ENCODE measurements around the gene SELENON. TPM values are rescaled to one million over a fixed set of nuclear protein-coding genes. Genes with fewer than 3 reads are reported as not detected.

SELENON gene
- total RNA-seq (2022) (39.6 and 40.6 TPM in 2 replicates), Bru-seq, nascent RNA (percentile 50 among the genes with signal in this experiment), BruChase-seq, experiment 1, labeled RNA remaining after a 6-hour chase (percentile 72 among the genes with signal in this experiment), BruChase-seq, experiment 2, labeled RNA remaining after a 2-hour chase (percentile 59 among the genes with signal in this experiment)
- long read RNA-seq, full-length matches to known transcripts = 4 of 6 reads
- long read RNA-seq, partial matches to known transcripts = 2 of 6 reads
- long read RNA-seq, other reads (novel, unspliced or antisense) = 0 of 6 reads

- peaks cover 6% of the 10 kb centered on the region for H3K36me3 Mint-ChIP-seq (ENCODE audit: insufficient read depth, unreplicated experiment)
- CTCF ChIA-PET = interaction anchor here (0.7 kb wide), 1 partner anchor 252 kb away, joined by 4 read pairs; no protein-coding TSS in a partner anchor
- peaks cover 19% of the 10 kb centered on the region for H3K27me3 Mint-ChIP-seq (ENCODE audit: unreplicated experiment)
- no peaks in the 10 kb centered on the region for H3K9me3 Mint-ChIP-seq (ENCODE audit: low read depth, unreplicated experiment)
- intact Hi-C loops (cut with micrococcal nuclease; ENCODE audit: unreplicated experiment) = loop anchor here (5.0 kb wide), 2 partner anchors 188 to 298 kb away; no protein-coding TSS in a partner anchor
- no peak for TF ChIP-seq CTCF (IDR thresholded peaks at IDR 0.05; ENCODE audit: unreplicated experiment)
- no peak within 1 kb of the TSS for H3K27ac Mint-ChIP-seq (ENCODE audit: unreplicated experiment)
- peaks cover 11% of the 10 kb centered on the region for H3K4me1 Mint-ChIP-seq (ENCODE audit: low read depth, unreplicated experiment)
- BruUV-seq (replicated peaks) = no TSS peak
- DNase-seq = peak; percentile 32
- H3K4me3 Mint-ChIP-seq (ENCODE audit: low read depth, unreplicated experiment) = peak within 1 kb of the TSS; percentile 77
Measured at GRCh38 chr1:25799935-25800702, at the start of gene SELENON. TSS of gene SELENON (plus strand) at chr1:25800193. CDS start at chr1:25800231, 38 bp downstream.

GRCh38 chr1:25750923-25751605, 48.9 kb upstream of the SELENON start:
- CTCF ChIA-PET = no interaction called here
- intact Hi-C loops (cut with micrococcal nuclease; ENCODE audit: unreplicated experiment) = no loop called here
- Mint-ChIP-seq H3K4me1 (ENCODE audit: low read depth, unreplicated experiment) (no peaks in the 10 kb centered on the region), H3K27me3 (ENCODE audit: unreplicated experiment) (peaks cover 86% of the 10 kb centered on the region), H3K27ac (ENCODE audit: unreplicated experiment) (no peak overlapping the region), H3K36me3 (ENCODE audit: insufficient read depth, unreplicated experiment) (no peaks in the 10 kb centered on the region), H3K9me3 (ENCODE audit: low read depth, unreplicated experiment) (no peaks in the 10 kb centered on the region), H3K4me3 (ENCODE audit: low read depth, unreplicated experiment) (no peak overlapping the region)
- no TSS peak for BruUV-seq (replicated peaks)
- no peak for DNase-seq
- TF ChIP-seq CTCF (IDR thresholded peaks at IDR 0.05; ENCODE audit: unreplicated experiment) = no peak

- Mint-ChIP-seq H3K27me3 (ENCODE audit: unreplicated experiment) (peaks cover 99% of the 10 kb centered on the region), H3K27ac (ENCODE audit: unreplicated experiment) (no peak overlapping the region), H3K9me3 (ENCODE audit: low read depth, unreplicated experiment) (no peaks in the 10 kb centered on the region), H3K36me3 (ENCODE audit: insufficient read depth, unreplicated experiment) (no peaks in the 10 kb centered on the region), H3K4me3 (ENCODE audit: low read depth, unreplicated experiment) (no peak overlapping the region), H3K4me1 (ENCODE audit: low read depth, unreplicated experiment) (no peaks in the 10 kb centered on the region)
- no peak for DNase-seq
- CTCF ChIA-PET = interaction anchor here (0.6 kb wide), 1 partner anchor 520 kb away, joined by 3 read pairs; no protein-coding TSS in a partner anchor
- BruUV-seq (replicated peaks) = no TSS peak
- intact Hi-C loops (cut with micrococcal nuclease; ENCODE audit: unreplicated experiment) = no loop called here
- TF ChIP-seq CTCF (IDR thresholded peaks at IDR 0.05; ENCODE audit: unreplicated experiment) = no peak
Measured at GRCh38 chr1:25754470-25755181, 45.4 kb upstream of the SELENON start.

Data from Calu3 (cell line).